H1 (cell line): ENCODE results near the gene LDB1. TPM values are rescaled to one million over a fixed set of nuclear protein-coding genes. Genes with fewer than 3 reads are reported as not detected.

Experiments used
- ATF2 ChIP-seq: IDR thresholded peaks from 2 replicates; pipeline ENCODE4 v1.6.1; 2012; ENCODE audit warnings: low read length, inconsistent platforms
- CHD7 ChIP-seq: fragments of 300-600 bp; sonication (generic); IDR thresholded peaks from 2 replicates; pipeline ENCODE4 v1.7.1; 2012; ENCODE audit warnings: low read length, moderate library complexity, mild to moderate bottlenecking, inconsistent platforms; ENCODE audit not compliant: insufficient replicate concordance
- NANOG ChIP-seq: IDR thresholded peaks from 2 replicates; pipeline ENCODE4 v1.6.1; 2011; ENCODE audit warnings: low read length, low read depth, mild to moderate bottlenecking, inconsistent platforms; ENCODE audit not compliant: insufficient read depth, poor library complexity, severe bottlenecking
- RAD21 ChIP-seq, 2 experiments: IDR thresholded peaks in 1 of 2; conservative IDR thresholded peaks in 1 of 2; 2 replicates each; pipeline ENCODE4 v1.6.1; 2011; ENCODE audit warnings: low read depth in 2 of 2, low read length in 2 of 2, improper control_type of control experiment in 1 of 2, inconsistent platforms in 1 of 2, mild to moderate bottlenecking in 1 of 2, moderate library complexity in 1 of 2
- polyA plus RNA-seq, 7 experiments: library from polyadenylated mRNA; depleted of rRNA in 3 of 7; stranded (reverse) in 5 of 7; unstranded in 2 of 7; fragments of >200 nt in 5 of 7; fragments of 200-250 nt in 2 of 7; gene quantifications; 1 replicate in 5 of 7; 2 replicates in 1 of 7; 4 replicates in 1 of 7; pipeline versions ENCODE4 v1.2.1 to v1.2.3, GENCODE V29; 2011 to 2013; ENCODE audit warnings: missing spikeins in 2 of 7, mixed read lengths in 2 of 7
- total RNA-seq: library from RNA; stranded (reverse); fragmentation: NEBNext Ultra II Directional; extraction: Animal tissue kit (Norgen Biotek cat#: 25700); gene quantifications from 2 replicates; pipeline ENCODE4 v1.2.1, GENCODE V29; 2021

LDB1 gene
- total and polyA plus RNA-seq, 2 of the 8 experiments (the other 6 are each of a cell fraction or from before 2014, with no cell fraction given), result 88.4 to 138 TPM

- TF ChIP-seq CHD7, result no peak
- no peak for TF ChIP-seq ATF2
- peak; percentile 4 to 33; a peak in 1 of 4 replicates for TF ChIP-seq RAD21 (IDR thresholded peaks at IDR 0.05 in 1 of 2, conservative IDR thresholded peaks at IDR 0.05 in 1 of 2; ENCODE audit: low read depth in 2 of 2, low read length in 2 of 2)
- TF ChIP-seq NANOG, result no peak
- TF ChIP-seq, all 59 proteins: peak for 2
Observed at GRCh38 chr10:102101152-102101551, 19.0 kb downstream of the LDB1 start (continued).
